Testis (tissue), 2 donors: ENCODE data around the gene DLK2.

Source experiments
- POLR2A ChIP-seq: fragments of 450-650 bp; IDR thresholded peaks from one replicate; pipeline ENCODE4 v1.6.1; 2017; ENCODE audit warnings: antibody characterized with exemption, mild to moderate bottlenecking, moderate library complexity
- TF ChIP-seq, protein P1 (sequence below), 3 experiments: fragments of 450-650 bp in 2 of 3; fragments of 200-600 bp in 1 of 3; sonication (generic) in 1 of 3; IDR thresholded peaks; one replicate each; pipeline ENCODE4 v1.5.1; 2016 to 2019; ENCODE audit warnings: antibody characterized with exemption in 3 of 3, mild to moderate bottlenecking in 2 of 3, moderate library complexity in 1 of 3

DNA sequence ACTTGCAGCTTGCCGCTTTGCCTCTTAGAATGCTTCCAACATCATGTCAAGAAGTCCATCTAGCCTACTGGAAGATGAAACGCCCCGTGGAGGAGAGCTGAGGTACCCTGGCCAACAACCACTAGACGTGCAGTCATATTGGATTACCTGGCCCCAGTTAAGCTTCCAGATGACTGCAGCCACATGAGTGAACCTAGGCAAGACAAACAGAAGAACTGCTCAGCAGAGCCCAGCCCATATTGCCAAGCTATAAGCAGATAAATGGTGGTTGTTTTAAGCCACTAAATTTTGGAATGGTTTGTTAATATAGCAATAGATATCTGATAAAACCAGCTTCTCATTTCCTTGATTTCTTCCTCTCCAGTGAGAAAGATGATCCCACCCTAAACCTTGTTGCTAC, 4.7 kb upstream of the DLK2 start:
- TF ChIP-seq POLR2A = no peak
- TF ChIP-seq, protein P1, sequence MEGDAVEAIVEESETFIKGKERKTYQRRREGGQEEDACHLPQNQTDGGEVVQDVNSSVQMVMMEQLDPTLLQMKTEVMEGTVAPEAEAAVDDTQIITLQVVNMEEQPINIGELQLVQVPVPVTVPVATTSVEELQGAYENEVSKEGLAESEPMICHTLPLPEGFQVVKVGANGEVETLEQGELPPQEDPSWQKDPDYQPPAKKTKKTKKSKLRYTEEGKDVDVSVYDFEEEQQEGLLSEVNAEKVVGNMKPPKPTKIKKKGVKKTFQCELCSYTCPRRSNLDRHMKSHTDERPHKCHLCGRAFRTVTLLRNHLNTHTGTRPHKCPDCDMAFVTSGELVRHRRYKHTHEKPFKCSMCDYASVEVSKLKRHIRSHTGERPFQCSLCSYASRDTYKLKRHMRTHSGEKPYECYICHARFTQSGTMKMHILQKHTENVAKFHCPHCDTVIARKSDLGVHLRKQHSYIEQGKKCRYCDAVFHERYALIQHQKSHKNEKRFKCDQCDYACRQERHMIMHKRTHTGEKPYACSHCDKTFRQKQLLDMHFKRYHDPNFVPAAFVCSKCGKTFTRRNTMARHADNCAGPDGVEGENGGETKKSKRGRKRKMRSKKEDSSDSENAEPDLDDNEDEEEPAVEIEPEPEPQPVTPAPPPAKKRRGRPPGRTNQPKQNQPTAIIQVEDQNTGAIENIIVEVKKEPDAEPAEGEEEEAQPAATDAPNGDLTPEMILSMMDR (IDR thresholded peaks at IDR 0.05) = no peak
